ENCODE measurements around the gene ZFP1. TPM values are rescaled to one million over a fixed set of nuclear protein-coding genes. Genes with fewer than 3 reads are reported as not detected.
"Not testable (repeated sequence)": the region's sequence is repeated elsewhere in the genome, so short reads cannot be mapped to it uniquely, and the experiment has no call there.

ZFP1 gene
- total RNA-seq, 1 donor from 2014 or later: 15.3 TPM

DNA sequence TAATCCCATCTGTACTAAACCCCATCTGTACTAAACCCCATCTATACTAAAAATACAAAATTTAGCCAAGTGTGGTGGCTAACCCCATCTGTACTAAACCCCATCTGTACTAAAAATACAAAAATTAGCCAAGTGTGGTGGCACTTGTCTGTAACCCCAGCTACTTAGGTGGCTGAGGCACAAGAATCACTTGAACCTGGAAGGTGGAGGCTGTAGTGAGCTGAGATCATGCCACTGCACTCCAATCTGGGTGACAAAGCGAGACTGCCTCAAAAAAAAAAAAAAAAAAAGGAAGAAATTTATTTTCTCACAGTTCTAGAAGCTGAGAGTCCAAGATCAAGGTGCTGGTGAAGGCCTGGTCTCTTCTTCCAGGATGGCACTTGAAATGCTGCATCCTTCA lies 12.1 kb downstream of the ZFP1 start:
- no peak for DNase-seq

DNA sequence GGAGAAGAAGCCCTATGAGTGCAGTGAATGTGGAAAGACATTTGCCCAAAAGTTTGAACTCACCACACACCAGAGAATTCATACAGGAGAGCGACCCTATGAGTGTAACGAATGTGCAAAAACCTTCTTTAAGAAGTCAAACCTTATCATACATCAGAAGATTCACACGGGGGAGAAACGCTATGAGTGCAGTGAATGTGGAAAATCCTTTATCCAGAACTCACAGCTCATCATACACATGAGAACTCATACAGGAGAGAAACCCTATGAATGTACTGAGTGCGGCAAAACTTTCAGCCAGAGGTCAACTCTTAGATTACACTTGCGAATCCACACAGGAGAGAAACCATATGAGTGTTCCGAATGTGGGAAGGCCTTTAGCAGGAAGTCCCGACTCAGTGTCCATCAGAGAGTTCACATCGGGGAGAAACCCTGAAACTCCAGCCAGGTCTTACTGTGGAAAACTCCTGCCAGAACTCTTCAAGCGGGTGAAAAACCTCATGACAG lies 21.6 kb downstream of the ZFP1 start:
- no peak for DNase-seq

DNA sequence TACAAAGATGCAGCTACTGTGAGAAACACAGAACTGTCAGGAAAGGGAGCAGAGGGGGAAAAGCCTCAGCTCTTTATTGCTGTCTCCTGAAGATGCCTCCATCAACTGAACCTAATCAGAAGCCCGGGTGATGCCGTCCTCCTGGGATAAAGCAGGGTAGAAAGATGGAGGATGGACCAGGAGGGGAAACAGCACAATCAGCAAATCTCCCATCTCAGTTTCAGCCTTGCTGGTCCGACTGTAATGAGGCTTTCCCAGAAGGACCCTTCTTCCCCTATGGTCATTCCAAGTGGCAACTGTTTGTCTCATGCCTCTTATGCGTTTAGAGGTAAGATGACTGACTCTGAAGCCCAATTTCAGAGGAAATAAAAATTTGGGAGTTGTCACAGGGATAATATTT lies 24.3 kb downstream of the ZFP1 start:
- no peak for DNase-seq

DNA sequence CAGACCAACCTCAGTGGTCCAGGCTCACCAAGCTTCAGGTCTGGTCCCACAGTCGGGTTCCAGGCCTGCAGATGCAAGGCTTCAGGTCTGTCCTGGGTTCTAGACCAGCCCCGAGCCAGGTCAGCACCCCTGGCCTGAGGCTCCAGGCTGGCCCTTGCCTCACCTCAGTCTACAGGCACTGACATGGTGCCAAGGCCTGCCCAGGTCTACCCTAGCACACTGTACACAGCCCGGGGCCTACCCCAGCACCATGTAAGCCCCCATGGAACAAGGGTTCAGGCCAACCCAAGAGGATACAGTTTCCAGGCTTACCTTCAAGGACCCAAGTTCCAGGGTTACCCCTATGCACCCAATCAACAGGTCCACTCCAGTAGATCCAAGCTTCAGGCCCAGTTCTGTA lies 26.8 kb downstream of the ZFP1 start:
- DNase-seq: no peak

DNA sequence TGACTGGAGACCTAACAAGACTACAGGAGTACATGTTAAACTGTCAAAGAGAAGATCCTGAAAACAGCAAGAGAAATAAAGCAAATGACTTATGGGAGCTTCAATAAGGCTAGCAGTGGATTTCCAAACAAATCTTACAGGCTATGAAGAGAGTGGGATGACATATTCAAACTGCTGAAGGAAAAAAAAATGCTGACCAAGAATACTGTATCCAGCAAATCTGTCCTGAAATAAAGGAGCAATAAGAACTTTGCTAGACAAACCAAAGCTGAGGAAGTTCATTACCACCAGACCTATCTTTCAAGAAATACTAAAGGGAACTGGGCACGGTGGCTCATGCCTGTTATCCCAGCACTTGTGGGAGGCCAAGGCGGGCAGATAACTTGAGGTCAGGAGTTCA lies 28.6 kb downstream of the ZFP1 start:
- DNase-seq: no peak

DNA sequence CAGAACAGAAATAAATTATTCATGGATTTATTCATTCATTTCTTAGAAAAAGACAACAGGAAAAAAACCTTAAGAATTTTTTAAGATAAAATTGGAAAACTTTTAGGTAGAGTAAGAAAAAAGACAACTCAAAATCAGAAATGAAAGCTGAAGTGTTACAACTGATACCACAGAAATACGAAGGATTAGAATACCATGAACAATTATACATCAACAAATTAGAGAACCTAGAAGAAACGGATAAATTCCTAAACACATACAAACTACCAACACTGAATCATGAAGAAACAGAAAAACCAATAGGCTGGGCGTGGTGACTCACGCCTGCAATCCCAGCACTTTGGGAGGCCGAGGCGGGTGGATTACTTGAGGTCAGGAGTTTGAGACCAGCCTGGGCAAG lies 30.9 kb downstream of the ZFP1 start:
- no peak for DNase-seq

DNA sequence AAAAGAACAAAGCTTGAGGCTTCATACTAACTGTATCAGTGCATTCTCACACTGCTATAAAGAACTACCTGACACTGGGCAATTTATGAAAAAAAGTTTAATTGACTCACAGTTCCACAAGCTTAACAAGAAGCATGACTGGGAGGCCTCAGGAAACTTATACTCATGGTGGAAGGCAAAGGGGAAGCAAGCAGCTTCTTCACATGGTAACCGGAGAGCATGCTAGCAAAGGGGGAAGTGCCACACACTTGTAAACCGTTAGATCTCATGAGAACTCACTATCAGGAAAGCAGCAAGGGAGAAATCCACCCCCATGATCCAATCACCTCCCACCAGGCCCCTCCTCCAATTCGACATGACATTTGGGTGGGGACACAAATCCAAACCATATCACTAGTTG lies 33.3 kb downstream of the ZFP1 start:
- no peak for DNase-seq

DNA sequence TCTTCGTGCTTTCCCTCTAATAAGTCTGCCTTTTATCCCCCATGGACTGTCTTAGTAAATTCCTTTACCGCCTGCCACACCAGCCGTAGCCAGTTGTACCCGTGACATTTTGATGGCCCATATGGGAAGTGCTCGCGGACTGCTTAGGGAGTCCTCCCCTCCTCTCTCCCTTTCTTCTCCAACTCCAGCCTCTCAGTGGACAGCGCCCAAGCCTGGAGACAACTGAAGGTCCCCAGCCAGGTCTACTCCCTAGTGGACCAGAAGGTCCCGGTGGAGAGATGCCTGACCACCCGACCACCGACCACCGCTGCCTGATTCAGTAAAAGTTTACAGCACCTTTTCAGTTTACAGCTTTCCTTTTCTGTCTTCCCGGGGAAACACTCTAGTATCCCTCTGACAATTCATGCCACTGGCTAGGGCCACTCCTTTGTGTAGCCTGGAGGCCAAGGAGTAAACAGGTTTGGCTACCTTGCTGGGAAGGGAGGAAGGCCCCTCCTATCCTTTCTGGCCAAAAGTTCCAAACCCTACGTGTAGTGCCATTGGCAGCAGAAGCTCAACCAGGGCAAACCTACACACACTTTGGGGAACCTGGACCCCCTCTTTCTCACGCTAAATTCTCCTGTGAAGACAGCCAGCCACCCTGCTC lies 40.6 kb downstream of the ZFP1 start:
- DNase-seq: no peak

DNA sequence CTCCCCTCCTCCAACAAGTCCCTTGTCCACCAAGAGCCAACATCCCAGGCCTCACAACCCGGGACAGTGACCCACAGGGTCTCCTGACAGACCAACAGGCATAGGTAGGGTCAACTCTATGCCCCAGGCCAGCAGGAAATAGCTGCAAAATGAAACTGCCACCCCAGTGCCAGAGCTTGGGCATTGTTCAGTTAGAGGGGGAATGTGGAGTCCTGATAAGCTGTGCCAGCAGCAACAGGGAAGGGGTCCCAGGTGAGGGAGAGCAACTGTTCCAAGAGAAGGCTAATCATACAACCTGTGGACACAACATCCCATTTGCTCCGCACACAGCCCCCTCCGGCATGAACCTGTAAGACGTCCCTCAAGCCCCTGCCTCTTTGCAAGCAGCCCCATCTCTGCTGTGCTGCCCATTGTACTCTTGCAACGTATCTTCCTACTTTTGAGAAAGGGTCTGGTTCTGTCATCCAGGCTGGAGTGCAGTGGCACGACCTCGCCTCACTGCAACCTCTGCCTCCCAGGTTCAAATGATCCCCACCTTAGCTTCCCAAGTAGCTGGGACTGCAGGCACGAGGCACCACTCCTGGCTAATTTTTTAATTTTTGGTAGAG lies 41.4 kb downstream of the ZFP1 start:
- DNase-seq: no peak

DNA sequence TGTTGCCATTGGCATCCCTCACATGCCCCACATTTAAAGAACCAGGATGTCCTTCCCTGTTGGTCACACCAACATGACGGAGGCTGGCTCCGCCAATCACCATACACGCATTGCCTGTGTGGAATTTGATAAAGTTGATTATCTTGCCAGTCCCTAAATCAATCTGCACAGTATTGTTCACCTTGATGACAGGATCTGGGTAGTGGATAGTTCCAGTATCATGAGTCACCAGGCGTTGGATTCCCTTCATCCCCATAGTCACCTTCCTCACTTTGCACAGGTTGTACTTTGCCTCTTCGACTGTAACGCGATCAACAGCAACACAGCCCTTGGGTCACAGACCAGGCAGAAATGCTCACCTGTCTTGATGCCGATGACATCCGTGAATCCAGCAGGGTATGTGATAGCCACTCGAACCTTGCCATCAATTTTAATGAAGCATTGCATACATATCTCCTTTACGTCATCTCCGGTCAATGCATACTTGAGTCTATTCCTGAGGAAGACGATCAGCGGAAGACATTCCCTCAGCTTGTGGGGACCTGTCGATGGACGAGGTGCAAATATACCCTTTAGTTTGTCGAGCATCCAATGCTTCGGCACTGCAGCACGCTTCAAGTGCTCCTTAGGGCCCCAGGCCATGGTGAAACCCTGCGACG lies 44.4 kb downstream of the ZFP1 start:
- no peak for DNase-seq

DNA sequence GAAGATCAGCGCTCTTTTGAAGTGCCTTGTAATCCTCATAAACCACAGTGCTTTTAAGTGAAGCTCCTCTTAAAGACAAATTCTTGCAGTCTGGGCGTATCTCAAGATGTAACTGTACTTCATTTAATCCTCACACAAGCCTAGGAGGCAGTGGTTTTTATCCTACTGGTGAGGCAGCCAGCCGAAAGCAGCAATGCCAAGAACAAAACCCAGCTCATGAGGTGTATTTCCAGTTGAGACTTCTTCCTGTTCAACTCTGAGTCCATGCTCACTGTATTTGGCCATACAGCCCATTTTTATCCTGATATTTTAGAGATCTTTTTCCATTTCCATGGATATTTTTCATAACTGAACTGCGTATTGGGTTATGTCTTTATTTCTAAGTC lies 44.9 kb downstream of the ZFP1 start:
- no peak for DNase-seq

DNA sequence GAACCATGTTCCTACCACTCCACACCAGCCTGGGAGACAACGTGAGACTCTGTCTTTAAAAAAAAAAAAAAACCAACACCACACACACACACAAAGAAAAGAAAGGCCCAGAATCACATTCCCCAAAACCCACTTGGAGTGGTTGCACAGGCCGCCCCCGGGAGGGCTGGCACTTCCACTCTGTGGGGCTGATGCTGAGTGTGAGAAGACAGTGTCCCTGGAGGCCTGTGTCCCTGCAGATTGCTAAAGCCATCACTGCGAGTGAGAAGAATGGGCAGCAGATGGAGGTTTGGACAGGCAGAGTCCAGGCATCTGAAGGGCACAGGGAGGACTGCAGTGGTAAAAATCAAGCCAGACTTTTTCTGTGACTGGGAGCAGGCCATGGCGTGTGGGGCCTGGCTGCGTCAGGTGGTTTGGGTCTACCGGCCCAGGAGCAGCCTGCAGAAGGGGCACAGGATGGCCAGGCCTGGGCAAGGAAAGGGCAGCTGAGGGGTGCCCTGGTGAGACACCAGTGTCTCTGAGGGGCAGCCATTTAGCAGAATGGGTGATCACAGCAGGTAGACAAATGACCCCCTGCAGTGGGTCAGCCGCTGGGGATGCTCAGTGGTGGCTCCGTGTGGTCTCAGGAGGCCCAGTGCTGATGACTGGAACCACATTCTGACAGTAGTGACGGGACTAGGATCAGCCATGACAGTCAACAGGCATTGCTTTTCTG lies 45.6 kb downstream of the ZFP1 start:
- no peak for DNase-seq

DNA sequence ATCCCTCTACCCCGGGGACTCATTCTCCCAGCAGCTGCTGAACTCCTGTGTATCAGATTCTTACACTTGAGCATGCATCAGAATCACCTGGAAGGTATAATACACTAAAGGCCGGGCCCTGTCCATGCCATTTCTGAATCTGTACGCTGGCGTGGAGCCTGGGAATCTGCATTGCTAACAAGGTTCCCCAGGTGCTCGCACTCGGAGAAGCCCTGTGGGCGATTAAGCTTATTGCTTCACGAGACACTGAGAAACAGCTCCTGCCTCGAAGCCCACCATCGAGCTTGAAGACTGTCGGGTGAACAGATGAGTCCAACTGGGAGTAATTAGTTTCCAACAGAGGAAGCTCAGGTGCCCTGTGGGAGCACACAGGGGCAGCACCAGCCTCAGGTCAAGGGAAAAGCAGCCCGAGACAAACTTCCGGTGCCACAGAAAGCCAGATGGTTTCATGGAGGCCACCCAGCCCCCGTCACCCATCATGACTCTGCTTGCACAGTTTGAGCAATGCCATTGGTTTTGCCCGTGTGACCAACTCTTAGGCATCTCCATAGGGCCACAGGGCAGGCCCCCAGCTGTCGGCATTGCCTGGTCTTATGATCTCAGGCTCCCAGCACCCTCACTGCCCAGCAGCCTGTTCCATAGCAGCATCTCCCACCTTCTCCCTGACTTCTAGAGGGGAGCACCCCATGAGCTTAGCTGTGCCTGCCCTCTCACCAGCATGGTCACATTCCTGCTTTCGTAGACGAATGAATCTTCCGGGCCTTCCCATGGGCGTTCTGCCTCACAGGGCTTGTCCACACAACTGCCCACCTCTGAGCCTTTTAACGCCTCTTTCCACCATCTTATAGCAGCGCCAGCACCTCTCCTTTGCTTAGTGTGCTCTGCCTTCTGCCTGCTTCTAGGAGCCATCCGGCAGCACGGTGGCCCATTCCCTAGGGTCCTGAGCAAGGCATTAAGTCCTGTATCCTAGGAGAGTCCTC lies 47.8 kb downstream of the ZFP1 start:
- DNase-seq: no peak

DNA sequence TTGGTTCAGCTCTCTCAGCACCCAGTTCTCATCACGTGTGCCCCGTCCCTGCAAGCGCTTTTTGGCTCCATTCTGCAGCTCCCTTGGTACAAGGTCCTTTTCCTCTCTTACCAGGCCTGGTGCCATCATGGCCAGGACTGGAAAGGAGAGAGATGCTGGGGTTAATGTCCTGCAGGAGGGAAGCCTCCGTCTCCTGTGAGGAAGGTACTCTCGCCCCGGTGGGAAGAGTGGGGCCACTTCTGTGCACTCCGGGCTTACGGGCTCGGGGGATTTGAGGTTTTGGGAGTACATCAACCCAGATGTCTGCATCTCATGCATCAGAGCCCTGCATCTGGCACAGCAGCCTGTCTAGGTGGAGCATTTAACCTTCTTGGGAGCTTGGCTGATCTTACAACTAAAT lies 48.5 kb downstream of the ZFP1 start:
- no peak for DNase-seq

DNA sequence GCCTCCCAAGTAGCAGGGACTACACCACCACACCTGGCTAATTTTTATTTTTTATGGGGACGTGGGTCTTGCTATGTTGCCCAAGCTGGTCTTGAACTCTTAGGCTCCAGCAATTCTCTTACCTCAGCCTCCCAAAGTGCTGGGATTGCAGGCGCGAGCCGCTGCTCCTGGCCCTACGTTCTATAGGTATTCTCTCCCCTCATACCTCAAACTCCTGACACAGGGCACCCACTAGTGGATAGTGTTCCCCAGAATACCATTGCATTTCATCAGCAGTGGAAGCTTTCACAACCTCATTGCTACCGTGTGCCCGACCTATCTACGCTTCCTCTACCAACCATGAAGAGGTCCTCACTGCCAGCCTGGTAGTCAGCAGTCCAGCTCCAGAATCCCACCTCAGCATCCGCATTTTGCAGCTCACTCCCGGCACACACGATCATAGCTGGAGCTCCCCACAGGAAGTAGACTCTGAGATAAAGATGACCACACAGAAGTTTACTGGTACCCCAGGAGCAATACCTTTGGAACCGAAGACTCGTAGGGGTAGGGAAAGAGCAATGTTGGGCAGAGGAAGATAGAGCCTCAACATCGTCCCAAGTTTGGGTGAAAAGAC lies 49.3 kb downstream of the ZFP1 start:
- no peak for DNase-seq

DNA sequence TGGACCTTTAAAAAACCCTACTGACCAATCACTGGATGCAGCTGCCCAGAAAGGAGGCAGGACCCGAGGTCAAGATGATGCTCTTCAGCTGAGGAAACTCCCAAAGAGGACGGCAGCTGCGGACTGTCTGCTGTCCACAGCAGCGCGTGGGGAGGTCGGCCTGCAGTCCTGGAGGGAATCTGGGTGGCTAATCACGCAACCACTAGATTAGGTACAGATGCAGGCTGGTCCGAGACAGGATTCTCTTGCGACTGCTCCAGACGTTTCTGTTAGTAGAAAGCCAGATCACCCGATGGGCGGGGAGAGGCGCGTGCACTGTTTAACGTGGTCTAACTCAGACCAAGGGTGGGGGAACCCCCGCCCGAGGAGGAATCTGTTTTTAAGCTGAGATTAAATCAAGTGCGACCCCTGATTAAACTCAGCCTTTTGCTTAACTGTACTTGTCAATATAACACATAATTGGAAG lies 49.8 kb downstream of the ZFP1 start:
- DNase-seq: no peak

DNA sequence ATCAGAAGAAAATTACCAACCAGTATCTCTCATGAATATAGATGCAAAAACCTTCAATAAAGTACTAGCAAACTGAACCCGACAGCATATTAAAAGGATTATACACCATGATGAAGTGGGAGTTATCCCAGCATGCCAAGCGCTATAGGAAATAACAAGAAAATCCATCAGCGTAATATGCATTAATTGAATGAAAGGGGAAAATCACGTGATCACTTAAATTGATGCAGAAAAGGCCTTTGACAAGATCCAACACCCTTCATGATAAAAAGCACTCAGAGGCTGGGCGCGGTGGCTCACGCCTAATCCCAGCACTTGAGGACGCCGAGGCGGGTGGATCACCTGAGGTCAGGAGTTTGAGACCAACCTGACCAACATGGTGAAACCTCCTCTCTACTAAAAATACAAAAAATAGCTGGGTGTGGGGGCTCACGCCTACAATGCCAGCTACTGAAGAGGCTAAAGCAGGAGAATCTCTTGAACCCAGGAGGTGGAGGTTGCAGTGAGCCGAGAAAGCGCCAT lies 53.8 kb downstream of the ZFP1 start:
- DNase-seq: no peak

DNA sequence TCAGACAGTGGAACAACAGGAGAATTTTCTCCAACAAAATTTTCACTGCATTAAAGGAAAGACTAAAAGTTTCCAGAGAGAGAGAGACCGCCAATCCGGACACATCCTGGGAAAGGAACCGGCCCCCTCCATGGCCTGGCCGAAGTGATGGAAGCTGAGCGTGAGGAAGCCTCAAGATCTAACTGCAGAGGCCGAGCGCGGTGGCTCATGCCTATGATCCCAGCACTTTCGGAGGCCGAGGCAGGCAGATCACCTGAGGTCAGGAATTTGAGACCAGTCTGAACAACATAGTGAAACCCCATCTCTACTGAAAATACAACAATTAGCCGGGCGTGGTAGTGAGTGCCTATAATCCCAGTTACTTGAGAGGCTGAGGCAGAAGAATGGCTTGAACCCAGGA lies 54.8 kb downstream of the ZFP1 start:
- DNase-seq: no peak

DNA sequence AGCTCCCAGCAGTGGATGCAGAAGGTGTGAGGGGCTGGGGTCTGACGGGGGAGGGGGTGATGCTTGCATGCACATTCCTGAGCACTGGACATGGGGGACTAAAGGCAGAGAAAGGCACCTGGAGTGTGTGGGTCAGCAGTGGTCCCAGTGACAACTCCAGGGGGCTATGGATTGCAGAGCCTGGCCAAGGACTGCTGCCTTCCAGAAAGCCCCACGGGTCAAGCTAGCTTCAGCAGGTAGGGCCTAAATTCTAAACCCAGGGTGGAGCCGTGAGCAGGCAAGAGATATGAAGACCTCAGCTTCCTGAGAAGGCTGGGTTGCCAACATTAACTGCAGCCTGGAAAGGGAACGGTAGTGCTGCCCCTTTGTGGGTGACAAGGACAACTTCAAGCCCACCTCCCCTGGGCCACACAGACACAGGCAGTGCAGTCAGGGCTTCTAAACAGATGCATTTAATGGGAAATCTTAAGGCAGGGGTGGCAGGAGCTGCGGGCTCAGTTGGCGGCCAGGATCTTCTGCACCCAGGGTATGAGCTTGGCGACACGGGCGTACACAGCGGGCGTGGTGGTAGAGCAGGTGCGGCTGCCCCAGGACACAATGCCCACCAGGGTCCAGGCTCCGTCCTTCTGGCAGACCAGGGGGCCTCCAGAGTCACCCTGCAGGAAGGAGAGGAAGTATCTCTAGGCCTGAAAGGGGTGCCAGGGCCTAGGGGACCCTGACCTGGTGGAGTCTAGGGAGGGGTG lies 55.5 kb downstream of the ZFP1 start:
- DNase-seq: no peak

DNA sequence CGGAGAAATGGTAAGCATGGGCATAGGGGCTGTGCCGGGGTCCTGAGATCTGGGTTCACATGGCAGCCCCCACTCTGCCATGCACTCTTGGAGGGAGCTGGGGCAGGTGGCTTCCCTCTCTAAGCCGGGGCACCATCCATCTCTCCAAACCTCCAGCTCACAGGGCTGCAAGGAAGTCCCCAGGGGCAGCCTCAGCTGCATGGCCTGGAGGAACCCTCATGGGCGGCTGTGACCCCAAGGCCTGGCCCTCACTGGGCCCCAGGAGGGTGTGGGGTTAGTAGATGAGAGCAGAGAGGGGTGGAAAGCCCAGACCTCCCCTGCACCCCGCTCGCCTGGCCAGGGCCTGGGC lies 56.1 kb downstream of the ZFP1 start:
- no peak for DNase-seq

DNA sequence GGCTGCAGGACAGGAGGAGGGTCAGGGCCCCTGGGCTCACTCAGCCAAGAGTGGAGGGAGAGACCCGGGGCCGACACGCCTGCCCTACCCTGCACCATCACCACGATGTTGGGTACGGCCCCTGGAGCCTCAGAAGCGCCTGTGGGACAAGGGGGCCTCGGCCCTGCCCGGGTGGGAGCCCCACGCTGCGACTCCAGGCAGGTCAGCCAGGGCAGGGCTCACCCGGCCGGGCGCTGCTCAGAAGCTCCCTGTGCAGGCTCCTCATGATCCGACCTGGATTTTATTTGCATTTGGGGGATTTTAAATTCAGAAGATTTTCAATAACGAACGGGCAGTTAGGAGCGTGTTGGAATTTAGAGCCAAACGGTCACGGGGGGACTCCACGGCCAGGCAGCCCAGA lies 56.6 kb downstream of the ZFP1 start:
- DNase-seq: not testable (repeated sequence)

Measured in skin of body (tissue), 2 donors.